HG02588 (cell line): Measurements from ENCODE around the gene TBC1D24.

ENCODE experiments used
- ATAC-seq: cut with Tn5 transposase; IDR thresholded peaks from one replicate; pipeline ENCODE4 v1.9.1; 2021; ENCODE audit warnings: mild to moderate bottlenecking, moderate library complexity; ENCODE audit not compliant: unreplicated experiment

Gene TBC1D24

GRCh38 chr16:2481676-2482075, 6.7 kb downstream of the TBC1D24 start:
- ATAC-seq = no peak

DNA sequence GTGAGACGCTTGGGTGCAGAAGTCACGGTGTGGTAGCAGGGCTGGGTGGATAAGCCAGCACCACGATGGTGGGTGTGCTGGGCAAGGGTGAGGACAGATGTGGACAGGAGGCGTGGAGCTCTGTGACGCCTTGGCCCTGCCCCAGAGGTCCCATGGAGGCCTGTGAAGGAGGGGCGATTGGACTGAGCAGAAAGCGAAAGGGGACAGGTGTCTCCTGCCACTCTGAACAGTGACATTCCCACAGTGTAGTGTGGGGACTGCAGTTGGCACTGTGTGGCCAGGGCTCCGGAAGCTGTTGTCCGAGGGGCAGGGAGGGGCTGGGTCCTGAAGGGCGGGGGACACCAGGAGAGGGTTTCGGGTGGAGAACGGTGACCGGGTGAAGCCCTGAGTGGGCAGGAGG, 7.3 kb downstream of the TBC1D24 start:
- no peak for ATAC-seq

GRCh38 chr16:2482708-2483534, 8.0 kb downstream of the TBC1D24 start:
- no peak for ATAC-seq

DNA sequence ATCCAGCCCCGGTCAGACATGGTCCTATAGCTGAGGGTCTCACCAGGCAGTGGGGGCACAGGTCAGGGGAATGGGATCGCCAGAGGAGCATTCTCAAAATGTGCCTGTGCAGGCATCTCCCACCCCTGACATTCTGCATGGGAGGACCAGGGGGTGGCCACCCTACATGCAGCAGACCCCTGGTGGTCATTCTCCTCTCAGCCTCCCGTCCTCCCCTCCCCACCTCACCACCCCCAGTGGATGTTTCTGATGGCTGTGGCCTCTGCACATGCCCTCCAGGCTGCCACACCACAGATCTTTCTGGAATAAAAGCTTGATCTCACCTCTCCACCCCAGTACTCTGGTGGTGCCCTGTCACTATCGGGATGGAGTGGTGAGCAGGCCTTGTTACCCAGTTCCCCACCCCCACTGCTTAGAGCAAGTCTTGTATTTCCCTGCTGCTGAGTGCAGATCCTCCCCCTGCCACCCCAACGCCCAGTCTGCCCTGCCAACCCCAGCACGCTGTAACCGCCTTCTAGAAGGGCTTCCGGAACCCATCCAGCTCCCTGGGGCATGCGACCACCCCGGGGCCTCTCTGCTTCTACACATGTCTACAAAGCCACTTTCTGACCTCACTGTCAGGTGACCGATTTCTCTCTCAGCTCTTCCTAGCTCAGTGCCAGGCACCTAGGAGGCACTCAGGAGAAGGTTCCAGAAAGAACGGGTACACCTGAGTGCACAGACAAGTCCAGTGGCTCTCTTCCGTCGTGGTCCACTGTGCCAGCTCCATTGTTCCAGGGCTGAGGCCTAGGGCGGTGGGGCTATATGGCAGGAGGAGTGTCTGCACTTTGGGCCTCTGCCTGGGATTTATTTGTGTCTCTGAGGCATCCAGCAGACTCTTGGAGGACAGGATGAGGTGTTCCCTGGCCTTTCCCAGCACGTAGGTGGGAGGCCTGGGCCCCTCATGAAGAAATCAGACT, 9.3 kb downstream of the TBC1D24 start:
- no peak for ATAC-seq

- ATAC-seq = no peak
Measured at GRCh38 chr16:2484898-2485508, 10.1 kb downstream of the TBC1D24 start.

GRCh38 chr16:2485811-2486507, 11.0 kb downstream of the TBC1D24 start:
- ATAC-seq = no peak

- peak; percentile 64 for ATAC-seq
Measured at GRCh38 chr16:2486645-2487516, 12.0 kb downstream of the TBC1D24 start.

GRCh38 chr16:2487517-2487842, 12.6 kb downstream of the TBC1D24 start:
- no peak for ATAC-seq

DNA sequence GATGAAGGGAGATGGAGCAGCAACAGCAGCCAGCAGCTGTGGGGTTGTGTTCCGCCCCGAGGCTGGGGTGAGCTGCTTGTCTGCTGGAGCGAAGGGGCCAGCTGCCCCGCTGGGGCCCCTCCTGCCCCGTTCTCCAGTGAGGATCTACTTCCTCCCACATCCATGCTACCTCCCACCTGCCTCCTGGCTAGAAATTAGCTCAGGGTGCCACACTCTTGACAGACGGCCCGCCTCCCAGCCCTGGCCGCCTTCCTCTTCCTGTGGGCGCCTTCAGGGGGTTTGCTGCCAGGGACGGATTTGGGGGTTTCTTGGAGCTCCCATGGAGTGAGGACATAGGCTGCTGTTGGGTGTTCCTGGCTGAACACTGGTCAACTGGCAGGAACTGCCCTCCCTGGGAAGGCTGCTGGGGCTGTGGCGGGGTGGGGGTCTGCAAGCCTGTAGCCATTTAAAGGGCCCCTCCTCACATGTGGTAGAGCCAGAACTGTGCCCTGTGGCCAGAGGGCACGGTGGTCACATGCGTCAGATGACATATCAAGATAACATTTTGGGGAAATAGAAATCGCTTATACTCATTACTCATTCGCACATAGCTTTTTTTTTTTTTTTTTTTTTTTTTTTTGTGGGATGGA, 13.1 kb downstream of the TBC1D24 start:
- ATAC-seq = no peak

- no peak for ATAC-seq
Measured at GRCh38 chr16:2489581-2489980, 14.7 kb downstream of the TBC1D24 start.

GRCh38 chr16:2490190-2491105, 15.5 kb downstream of the TBC1D24 start:
- no peak for ATAC-seq

DNA sequence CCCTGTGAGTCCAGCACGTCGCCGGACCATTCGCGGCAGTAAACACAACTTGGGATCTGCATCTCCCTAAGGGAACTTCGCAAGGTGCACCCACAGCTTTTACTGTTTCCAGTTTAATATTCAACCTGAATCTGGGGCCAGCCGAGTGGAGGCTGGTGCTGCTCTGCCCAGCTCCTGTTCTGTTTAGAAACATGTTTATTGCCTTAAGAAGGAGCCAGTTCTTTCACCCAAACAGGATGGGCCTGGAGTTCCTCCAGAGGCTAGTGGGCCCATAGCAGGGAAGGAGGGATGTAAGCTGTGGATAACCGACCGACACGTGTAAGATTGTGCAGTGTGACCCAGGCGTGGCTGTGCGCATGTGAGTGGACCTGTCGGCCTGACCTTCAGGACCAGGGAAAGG, 17.4 kb downstream of the TBC1D24 start:
- ATAC-seq = no peak

- no peak for ATAC-seq
Measured at GRCh38 chr16:2493605-2494004, 18.7 kb downstream of the TBC1D24 start.

DNA sequence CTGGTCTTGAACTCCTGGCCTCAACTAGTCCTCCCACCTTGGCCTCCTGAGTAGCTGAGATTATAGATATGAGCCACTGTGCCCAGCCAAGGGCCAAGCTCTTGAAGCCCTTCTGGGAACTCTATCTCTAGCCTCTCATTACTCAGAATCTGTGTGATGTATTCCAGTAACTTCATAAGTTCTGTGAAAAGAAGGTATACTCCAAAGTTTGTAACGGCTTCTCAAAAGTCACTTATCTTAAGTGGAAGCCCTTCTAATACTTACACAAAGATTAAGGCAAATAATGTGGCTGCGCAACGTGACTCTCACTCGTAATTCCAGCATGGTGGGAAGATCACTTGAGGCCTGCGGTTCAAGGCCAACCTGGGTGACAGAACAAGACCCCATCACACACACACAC, 19.7 kb downstream of the TBC1D24 start:
- no peak for ATAC-seq

GRCh38 chr16:2495041-2495440, 20.1 kb downstream of the TBC1D24 start:
- no peak for ATAC-seq

DNA sequence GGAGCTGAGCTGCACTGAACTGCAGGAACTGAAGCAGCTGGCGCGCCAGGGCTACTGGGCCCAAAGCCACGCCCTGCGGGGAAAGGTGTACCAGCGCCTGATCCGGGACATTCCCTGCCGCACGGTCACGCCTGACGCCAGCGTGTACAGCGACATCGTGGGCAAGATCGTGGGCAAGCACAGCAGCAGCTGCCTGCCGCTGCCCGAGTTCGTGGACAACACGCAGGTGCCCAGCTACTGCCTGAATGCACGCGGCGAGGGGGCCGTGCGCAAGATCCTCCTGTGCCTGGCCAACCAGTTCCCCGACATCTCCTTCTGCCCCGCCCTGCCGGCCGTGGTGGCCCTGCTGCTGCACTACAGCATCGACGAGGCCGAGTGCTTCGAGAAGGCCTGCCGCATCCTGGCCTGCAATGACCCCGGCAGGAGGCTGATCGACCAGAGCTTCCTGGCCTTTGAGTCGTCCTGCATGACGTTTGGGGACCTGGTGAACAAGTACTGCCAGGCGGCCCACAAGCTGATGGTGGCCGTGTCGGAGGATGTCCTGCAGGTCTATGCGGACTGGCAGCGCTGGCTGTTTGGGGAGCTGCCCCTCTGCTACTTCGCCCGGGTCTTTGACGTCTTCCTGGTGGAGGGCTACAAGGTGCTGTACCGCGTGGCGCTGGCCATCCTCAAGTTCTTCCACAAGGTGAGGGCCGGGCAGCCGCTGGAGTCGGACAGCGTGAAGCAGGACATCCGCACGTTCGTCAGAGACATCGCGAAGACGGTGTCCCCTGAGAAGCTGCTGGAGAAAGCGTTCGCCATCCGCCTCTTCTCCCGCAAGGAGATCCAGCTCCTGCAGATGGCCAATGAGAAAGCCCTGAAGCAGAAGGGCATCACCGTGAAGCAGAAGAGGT, 21.5 kb downstream of the TBC1D24 start:
- ATAC-seq = no peak

GRCh38 chr16:2497116-2497630, 22.2 kb downstream of the TBC1D24 start:
- no peak for ATAC-seq
